ENCODE measurements around the gene XAGE5. TPM values are rescaled to one million over a fixed set of nuclear protein-coding genes. Genes with fewer than 3 reads are reported as not detected.

XAGE5 gene
- total RNA-seq, 1 donor, result not detected

Other genes with a start within 250 kb of the XAGE5 start
- not detected for gene SSX7, start 156.4 kb upstream of the XAGE5 start, total RNA-seq
- gene SSX2, start 104.1 kb upstream of the XAGE5 start, total RNA-seq, result not detected
- not detected for gene SSX2B, start 60.0 kb upstream of the XAGE5 start, total RNA-seq
- gene SPANXN5, start 13.9 kb upstream of the XAGE5 start, total RNA-seq, result not detected
- gene XAGE3, start 56.8 kb downstream of the XAGE5 start, total RNA-seq, result not detected
- 6.2 TPM for gene FAM156B, start 86.0 kb downstream of the XAGE5 start, total RNA-seq
- 7.8 TPM for gene FAM156A, start 147.2 kb downstream of the XAGE5 start, total RNA-seq
- gene GPR173, start 237.5 kb downstream of the XAGE5 start, total RNA-seq, result under 0.01 TPM

Data from mononuclear cell (primary cell).